HEK293 (cell line): Measurements from ENCODE around the gene ZNF175.

Source experiments
- CTCF ChIA-PET: fragments of 350-600 bp; formaldehyde crosslinking; extraction: SDS; loops from one replicate; lab custom pipeline; 2021; ENCODE audit warnings: antibody characterized with exemption; lab: Yijun Ruan, JAX
- POLR2A ChIA-PET: fragments of 300-600 bp; formaldehyde crosslinking; extraction: SDS; loops from one replicate; lab custom pipeline; 2020; ENCODE audit warnings: antibody characterized with exemption, inconsistent platforms; lab: Yijun Ruan, JAX
- H3K27ac ChIP-seq: fragments of 200-500 bp; sonication (Bioruptor generic); 2 replicates; pipeline ENCODE4 v1.5.1; 2014; ENCODE audit warnings: low read depth, low read length, control low read depth, inconsistent platforms; ENCODE audit errors: extremely low read depth
- H3K36me3 ChIP-seq, 2 experiments: fragments of 200-500 bp in 1 of 2; sonication (Bioruptor generic) in 1 of 2; 1 replicate in 1 of 2; 2 replicates in 1 of 2; pipeline ENCODE4 v1.5.1; 2014 to 2017; ENCODE audit warnings: inconsistent platforms in 2 of 2, low read length in 2 of 2; ENCODE audit not compliant: control insufficient read depth in 2 of 2, insufficient read depth in 1 of 2
- H3K4me1 ChIP-seq: fragments of 200-500 bp; sonication (Bioruptor generic); 2 replicates; pipeline ENCODE4 v1.5.1; 2014; ENCODE audit warnings: mild to moderate bottlenecking, low read length, inconsistent platforms; ENCODE audit not compliant: control insufficient read depth, insufficient read depth
- H3K4me3 ChIP-seq: 2 replicates; pipeline ENCODE4 v1.5.1; 2011; ENCODE audit warnings: low read depth, mild to moderate bottlenecking, control low read depth, low read length, moderate library complexity
- H3K9me3 ChIP-seq: fragments of 200-500 bp; sonication (Bioruptor generic); 2 replicates; pipeline ENCODE4 v1.5.1; 2014; ENCODE audit warnings: low read depth, low read length, inconsistent platforms; ENCODE audit not compliant: control insufficient read depth, insufficient read depth
- FEZF1 ChIP-seq: fragments of 450-650 bp; formaldehyde crosslinking; IDR thresholded peaks from 2 replicates; pipeline ENCODE4 v1.5.1; 2016; ENCODE audit warnings: missing biosample characterization, missing genetic modification characterization
- INSM2 ChIP-seq: fragments of 450-650 bp; formaldehyde crosslinking; IDR thresholded peaks from 2 replicates; pipeline ENCODE4 v1.5.1; 2016; ENCODE audit warnings: missing biosample characterization, missing genetic modification characterization
- KLF16 ChIP-seq: fragments of 450-650 bp; formaldehyde crosslinking; IDR thresholded peaks from 2 replicates; pipeline ENCODE4 v1.5.1; 2017; ENCODE audit warnings: missing biosample characterization, missing genetic modification characterization
- OVOL3 ChIP-seq: fragments of 450-650 bp; formaldehyde crosslinking; IDR thresholded peaks from 2 replicates; pipeline ENCODE4 v1.5.1; 2016; ENCODE audit warnings: missing biosample characterization, missing genetic modification characterization
- PRDM10 ChIP-seq: fragments of 450-650 bp; formaldehyde crosslinking; IDR thresholded peaks from 2 replicates; pipeline ENCODE4 v1.5.1; 2016; ENCODE audit warnings: missing biosample characterization, missing genetic modification characterization
- YY1 ChIP-seq: fragments of 450-650 bp; formaldehyde crosslinking; IDR thresholded peaks from 2 replicates; pipeline ENCODE4 v1.5.1; 2018; ENCODE audit warnings: missing biosample characterization, missing genetic modification characterization
- ZEB2 ChIP-seq: fragments of 450-650 bp; formaldehyde crosslinking; IDR thresholded peaks from 2 replicates; pipeline ENCODE4 v1.5.1; 2016; ENCODE audit warnings: missing biosample characterization, missing genetic modification characterization
- ZNF133 ChIP-seq: fragments of 450-650 bp; formaldehyde crosslinking; IDR thresholded peaks from 2 replicates; pipeline ENCODE4 v1.5.1; 2016; ENCODE audit warnings: missing biosample characterization, missing genetic modification characterization
- ZNF138 ChIP-seq: fragments of 450-650 bp; formaldehyde crosslinking; IDR thresholded peaks from 2 replicates; pipeline ENCODE4 v1.5.1; 2016; ENCODE audit warnings: missing biosample characterization, missing genetic modification characterization, borderline replicate concordance
- ZNF155 ChIP-seq: fragments of 450-650 bp; formaldehyde crosslinking; IDR thresholded peaks from 2 replicates; pipeline ENCODE4 v1.5.1; 2016; ENCODE audit warnings: missing biosample characterization, missing genetic modification characterization
- ZNF174 ChIP-seq: fragments of 450-650 bp; formaldehyde crosslinking; IDR thresholded peaks from 2 replicates; pipeline ENCODE4 v1.5.0; 2017; ENCODE audit warnings: missing biosample characterization, mild to moderate bottlenecking, missing genetic modification characterization
- ZNF366 ChIP-seq: fragments of 450-650 bp; formaldehyde crosslinking; conservative IDR thresholded peaks from 2 replicates; pipeline ENCODE4 v1.5.1; 2016; ENCODE audit warnings: missing biosample characterization, missing genetic modification characterization
- ZNF510 ChIP-seq: fragments of 450-650 bp; formaldehyde crosslinking; IDR thresholded peaks from 2 replicates; pipeline ENCODE4 v1.5.1; 2018; ENCODE audit warnings: mild to moderate bottlenecking, missing genetic modification characterization, missing biosample characterization; ENCODE audit not compliant: insufficient replicate concordance
- ZNF513 ChIP-seq: fragments of 450-650 bp; IDR thresholded peaks from 2 replicates; pipeline ENCODE4 v1.5.1; 2018; ENCODE audit warnings: missing biosample characterization, missing genetic modification characterization
- ZNF514 ChIP-seq: fragments of 450-650 bp; formaldehyde crosslinking; IDR thresholded peaks from 2 replicates; pipeline ENCODE4 v1.5.1; 2016; ENCODE audit warnings: missing biosample characterization, missing genetic modification characterization
- ZNF704 ChIP-seq: fragments of 450-650 bp; formaldehyde crosslinking; IDR thresholded peaks from 2 replicates; pipeline ENCODE4 v1.5.1; 2016; ENCODE audit warnings: missing biosample characterization, missing genetic modification characterization
- ZNF76 ChIP-seq: fragments of 450-650 bp; formaldehyde crosslinking; IDR thresholded peaks from 2 replicates; pipeline ENCODE4; 2016; ENCODE audit warnings: low read depth, missing biosample characterization, missing genetic modification characterization, borderline replicate concordance
- ZSCAN16 ChIP-seq: fragments of 450-650 bp; formaldehyde crosslinking; IDR thresholded peaks from 2 replicates; pipeline ENCODE4 v1.5.1; 2016; ENCODE audit warnings: missing biosample characterization, missing genetic modification characterization

ZNF175 gene

GRCh38 chr19:51567583-51567982 is 3.5 kb upstream of the ZNF175 start:
- no peaks in the 10 kb centered on the region for H3K4me1 ChIP-seq
- CTCF ChIA-PET, result no interaction called here
- no peak overlapping the region for H3K4me3 ChIP-seq
- H3K9me3 ChIP-seq, result no peaks in the 10 kb centered on the region
- TF ChIP-seq PRDM10 (no peak), ZNF366 (no peak), ZNF704 (tag by site-specific recombination) (no peak), ZEB2 (tag by site-specific recombination) (no peak), YY1 (tag by site-specific recombination) (no peak), ZNF514 (tag by site-specific recombination) (no peak)
- TF ChIP-seq, all 188 proteins: peak for 0
- POLR2A ChIA-PET, result no interaction called here
- Histone ChIP-seq H3K27ac (no peak overlapping the region), H3K36me3 (no peaks in the 10 kb centered on the region)

GRCh38 chr19:51568456-51568855 is 2.6 kb upstream of the ZNF175 start:
- H3K4me3 ChIP-seq, result no peak overlapping the region
- no peaks in the 10 kb centered on the region for H3K9me3 ChIP-seq
- ChIA-PET CTCF (no interaction called here), POLR2A (no interaction called here)
- H3K27ac ChIP-seq, result no peak overlapping the region
- TF ChIP-seq ZNF138 (no peak), ZNF155 (no peak), FEZF1 (tag by site-specific recombination) (no peak), ZNF174 (tag by site-specific recombination) (no peak), ZNF76 (tag by site-specific recombination) (no peak), ZNF510 (tag by site-specific recombination) (no peak), ZNF513 (tag by site-specific recombination) (no peak), INSM2 (no peak), PRDM10 (no peak), OVOL3 (tag by site-specific recombination) (no peak), ZNF133 (tag by site-specific recombination) (no peak), KLF16 (tag by site-specific recombination) (no peak), ZSCAN16 (tag by site-specific recombination) (no peak)
- H3K4me1 ChIP-seq, result no peaks in the 10 kb centered on the region
- H3K36me3 ChIP-seq, result peaks cover 0 to 8% of the 10 kb centered on the region in 2 experiments; a peak in 1 of 3 replicates
